Endodermal cell (in vitro differentiated cells): ENCODE results near the gene ACOT2. TPM values are rescaled to one million over a fixed set of nuclear protein-coding genes. Genes with fewer than 3 reads are reported as not detected.

Experiments
- DNase-seq: peaks from one replicate; pipeline ENCODE4 v3.0.0-alpha.2; 2017
- H3K27ac ChIP-seq: 2 replicates; pipeline ENCODE4 v1.5.1; 2013; ENCODE audit warnings: mild to moderate bottlenecking, low read depth, low read length, moderate library complexity
- H3K27me3 ChIP-seq: 2 replicates; pipeline ENCODE4 v1.6.1; 2013; ENCODE audit warnings: mild to moderate bottlenecking, low read length, moderate library complexity; ENCODE audit not compliant: insufficient read depth, control insufficient read depth, poor library complexity, severe bottlenecking
- H3K36me3 ChIP-seq: 2 replicates; pipeline ENCODE4 v1.7.0; 2013; ENCODE audit warnings: mild to moderate bottlenecking, low read length, moderate library complexity; ENCODE audit not compliant: control insufficient read depth, insufficient read depth
- H3K4me1 ChIP-seq: one replicate; pipeline ENCODE4 v1.7.0; 2013; ENCODE audit warnings: low read length; ENCODE audit not compliant: control insufficient read depth, insufficient read depth
- H3K4me3 ChIP-seq: 2 replicates; pipeline ENCODE4 v1.5.1; 2013; ENCODE audit warnings: mild to moderate bottlenecking, low read length, moderate library complexity
- H3K9ac ChIP-seq: 2 replicates; pipeline ENCODE4 v1.6.1; 2013; ENCODE audit warnings: mild to moderate bottlenecking, low read length, moderate library complexity; ENCODE audit not compliant: poor library complexity, severe bottlenecking; ENCODE audit errors: extremely low read depth
- H3K9me3 ChIP-seq: 2 replicates; pipeline ENCODE4 v1.6.1; 2013; ENCODE audit warnings: mild to moderate bottlenecking, low read length, moderate library complexity; ENCODE audit not compliant: control insufficient read depth
- H3K27ac Mint-ChIP-seq: 2 replicates; pipeline ENCODE4 v1.8.0; 2020; ENCODE audit warnings: mixed read lengths
- H3K27me3 Mint-ChIP-seq: 2 replicates; pipeline ENCODE4 v1.8.0; 2021; ENCODE audit warnings: mild to moderate bottlenecking, mixed read lengths; ENCODE audit not compliant: insufficient read depth
- H3K36me3 Mint-ChIP-seq: 2 replicates; pipeline ENCODE4 v1.8.0; 2020; ENCODE audit warnings: low read depth, mixed read lengths
- H3K4me1 Mint-ChIP-seq: 2 replicates; pipeline ENCODE4 v1.8.0; 2020; ENCODE audit warnings: mixed read lengths
- H3K4me3 Mint-ChIP-seq: 2 replicates; pipeline ENCODE4 v1.8.0; 2020; ENCODE audit warnings: mild to moderate bottlenecking, moderate library complexity, mixed read lengths
- H3K9me3 Mint-ChIP-seq: 2 replicates; pipeline ENCODE4 v1.8.0; 2020; ENCODE audit warnings: mild to moderate bottlenecking, mixed read lengths
- CTCF ChIP-seq: fragments of 200-600 bp; sonication (generic); conservative IDR thresholded peaks from 2 replicates; pipeline ENCODE4 v1.5.0; 2021; ENCODE audit warnings: antibody characterized with exemption, mild to moderate bottlenecking
- WGBS, 2 experiments: methylation state at CpG; one replicate each; pipeline versions ENCODE4 v1.1.5 to v1.1.7; 2013; ENCODE audit warnings: missing lambda C conversion rate in 2 of 2, mixed read lengths in 1 of 2; ENCODE audit not compliant: insufficient coverage in 1 of 2, insufficient read length in 1 of 2; 5-methylcytosine and 5-hydroxymethylcytosine counted together
- total RNA-seq, 2 donors: library from RNA; stranded (reverse); fragmentation: NEBNext Ultra II Directional in 1 of 2; extraction: Animal tissue kit (Norgen Biotek cat#: 25700) in 1 of 2; gene quantifications; 2 replicates in 1 of 2; 3 replicates in 1 of 2; pipeline ENCODE4 v1.2.1, GENCODE V29; 2021

The ACOT2 gene
- total RNA-seq, 2 donors from 2014 or later: 5.0 to 12.3 TPM

- Histone ChIP-seq H3K27ac (no peak overlapping the region), H3K36me3 (no peaks in the 10 kb centered on the region), H3K9me3 (peaks cover 12% of the 10 kb centered on the region), H3K27me3 (no peaks in the 10 kb centered on the region), H3K4me3 (no peak overlapping the region), H3K9ac (no peak overlapping the region), H3K4me1 (no peaks in the 10 kb centered on the region)
- 86 to 97% methylated on average over 2 to 3 of the region's 3 CpGs for WGBS, 2 experiments
- Mint-ChIP-seq H3K4me1 (no peaks in the 10 kb centered on the region), H3K27me3 (peaks cover 3% of the 10 kb centered on the region), H3K9me3 (peaks cover 38% of the 10 kb centered on the region), H3K27ac (no peak overlapping the region), H3K4me3 (no peak overlapping the region), H3K36me3 (peaks cover 10% of the 10 kb centered on the region)
- no peak for DNase-seq
- no peak for TF ChIP-seq CTCF
Measured at GRCh38 chr14:73606271-73606670, 37.3 kb downstream of the ACOT2 start.

GRCh38 chr14:73607241-73607640, 38.2 kb downstream of the ACOT2 start:
- Histone ChIP-seq H3K9ac (no peak overlapping the region), H3K27ac (no peak overlapping the region), H3K4me1 (no peaks in the 10 kb centered on the region), H3K9me3 (peaks cover 12% of the 10 kb centered on the region), H3K27me3 (no peaks in the 10 kb centered on the region), H3K36me3 (no peaks in the 10 kb centered on the region), H3K4me3 (no peak overlapping the region)
- Mint-ChIP-seq H3K4me3 (no peak overlapping the region), H3K4me1 (no peaks in the 10 kb centered on the region), H3K27ac (no peak overlapping the region), H3K9me3 (peaks cover 38% of the 10 kb centered on the region), H3K27me3 (peaks cover 5% of the 10 kb centered on the region), H3K36me3 (peaks cover 10% of the 10 kb centered on the region)
- 90 to 100% methylated on average over 1 of the region's 1 CpG for WGBS, 2 experiments
- no peak for DNase-seq
- TF ChIP-seq CTCF: no peak

- Histone ChIP-seq H3K27ac (no peak overlapping the region), H3K9ac (no peak overlapping the region), H3K4me3 (no peak overlapping the region), H3K4me1 (no peaks in the 10 kb centered on the region), H3K36me3 (no peaks in the 10 kb centered on the region), H3K27me3 (peaks cover 13% of the 10 kb centered on the region), H3K9me3 (peaks cover 12% of the 10 kb centered on the region)
- Mint-ChIP-seq H3K36me3 (peaks cover 7% of the 10 kb centered on the region), H3K4me1 (peaks cover 2% of the 10 kb centered on the region), H3K27ac (no peak overlapping the region), H3K27me3 (peaks cover 12% of the 10 kb centered on the region), H3K9me3 (peaks cover 23% of the 10 kb centered on the region), H3K4me3 (no peak overlapping the region)
- WGBS, 2 experiments: 80 to 95% methylated on average over 1 to 2 of the region's 2 CpGs
- no peak for TF ChIP-seq CTCF
- DNase-seq: no peak
Measured at GRCh38 chr14:73610687-73611086, 41.7 kb downstream of the ACOT2 start.
